ENCODE measurements around the gene ZNF576.
A peak's percentile ranks its signal among the peaks of the same experiment; 100 is the strongest.

Gene ZNF576

DNA sequence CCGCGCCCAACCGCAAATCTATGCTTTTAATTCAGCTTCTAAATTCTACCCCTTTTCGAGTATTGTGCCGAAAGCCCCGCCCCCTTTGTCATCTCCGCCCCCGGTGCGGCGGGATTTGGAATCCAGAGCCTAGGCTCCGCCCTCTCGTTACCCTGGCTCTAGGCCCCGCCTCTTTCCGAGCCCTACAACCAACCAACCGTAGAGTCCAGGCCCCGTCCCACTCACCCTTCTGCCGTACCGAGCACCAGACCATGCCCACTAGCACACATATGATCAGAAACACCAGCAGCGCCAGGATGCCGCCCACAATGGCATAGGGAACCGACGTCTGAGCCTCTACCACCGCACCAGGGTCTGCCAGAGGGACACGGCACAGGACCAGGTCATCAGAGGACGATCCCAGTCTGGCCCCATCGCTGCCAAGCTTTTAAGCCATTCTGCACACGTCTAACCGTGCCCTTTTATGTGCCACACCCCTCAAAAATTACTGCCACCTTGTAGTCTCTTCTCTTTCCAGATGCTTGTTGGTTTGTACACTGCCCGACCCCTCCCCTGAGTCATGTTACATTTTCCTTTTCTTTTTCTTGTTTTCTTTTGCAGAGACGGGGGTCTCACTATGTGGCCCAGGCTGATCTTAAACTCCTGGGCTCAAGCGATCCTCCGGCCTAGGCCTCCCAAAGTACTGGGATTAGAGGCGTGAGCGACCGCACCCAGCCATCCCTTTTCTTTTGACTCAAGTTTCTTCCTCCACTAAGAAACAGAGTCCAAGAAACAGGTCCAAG, 27.7 kb downstream of the ZNF576 start:
- peak; percentile 22 for DNase-seq
- no peak for TF ChIP-seq CTCF (IDR thresholded peaks at IDR 0.05)
- Mint-ChIP-seq H3K9me3 (no peaks in the 10 kb centered on the region), H3K27me3 (ENCODE audit: low read depth, poor library complexity) (no peaks in the 10 kb centered on the region), H3K4me3 (no peak overlapping the region), H3K36me3 (ENCODE audit: low read depth) (peaks cover 45% of the 10 kb centered on the region), H3K4me1 (peaks cover 36% of the 10 kb centered on the region), H3K27ac (no peak overlapping the region)

- DNase-seq: peak; percentile 69
- H3K36me3 Mint-ChIP-seq (ENCODE audit: low read depth): peaks cover 45% of the 10 kb centered on the region
- no peaks in the 10 kb centered on the region for H3K9me3 Mint-ChIP-seq
- TF ChIP-seq CTCF (IDR thresholded peaks at IDR 0.05): peak; percentile 17
- H3K4me1 Mint-ChIP-seq: peaks cover 30% of the 10 kb centered on the region
- no peak overlapping the region for H3K4me3 Mint-ChIP-seq
- no peak overlapping the region for H3K27ac Mint-ChIP-seq
- H3K27me3 Mint-ChIP-seq (ENCODE audit: low read depth, poor library complexity): no peaks in the 10 kb centered on the region
Observed at GRCh38 chr19:43624933-43625332, 28.5 kb downstream of the ZNF576 start.

DNA sequence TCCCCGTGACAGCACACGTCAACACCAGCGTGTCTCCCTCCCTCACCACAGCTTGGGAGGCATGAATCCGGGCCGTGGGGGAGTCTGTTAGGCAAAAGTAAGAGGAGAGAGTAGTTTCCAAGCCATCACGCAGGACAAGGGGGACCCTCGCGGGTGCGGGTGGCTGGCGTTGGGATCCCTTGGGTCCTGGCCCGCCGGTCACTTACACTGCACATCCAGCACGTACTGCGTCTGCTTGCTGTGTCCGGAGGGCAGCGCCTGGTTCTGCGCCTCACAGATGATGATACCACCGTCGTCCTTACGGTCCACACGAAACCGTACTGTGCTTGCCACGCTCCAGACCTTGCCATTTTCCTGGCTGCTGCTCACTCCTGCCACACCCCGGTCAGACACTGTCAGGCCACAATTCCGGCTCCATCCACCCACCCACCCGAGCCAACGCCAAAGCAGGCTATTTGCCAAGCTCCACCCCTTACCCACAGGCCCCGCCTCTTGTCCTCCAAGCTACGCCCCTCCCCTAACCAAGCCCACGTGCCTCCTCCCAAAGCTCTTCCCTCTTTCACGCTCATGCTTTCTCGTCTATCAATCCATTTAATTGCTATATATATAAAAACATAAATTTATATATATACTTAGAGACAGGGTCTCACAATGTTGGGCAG, 29.7 kb downstream of the ZNF576 start:
- no peak overlapping the region for H3K4me3 Mint-ChIP-seq
- H3K4me1 Mint-ChIP-seq: peaks cover 20% of the 10 kb centered on the region
- no peaks in the 10 kb centered on the region for H3K27me3 Mint-ChIP-seq (ENCODE audit: low read depth, poor library complexity)
- H3K36me3 Mint-ChIP-seq (ENCODE audit: low read depth): peaks cover 45% of the 10 kb centered on the region
- TF ChIP-seq CTCF (IDR thresholded peaks at IDR 0.05): no peak
- H3K9me3 Mint-ChIP-seq: no peaks in the 10 kb centered on the region
- DNase-seq: no peak
- H3K27ac Mint-ChIP-seq: no peak overlapping the region

- Mint-ChIP-seq H3K9me3 (no peaks in the 10 kb centered on the region), H3K27ac (peak overlapping the region; percentile 47), H3K4me1 (peaks cover 16% of the 10 kb centered on the region), H3K36me3 (ENCODE audit: low read depth) (peaks cover 40% of the 10 kb centered on the region), H3K27me3 (ENCODE audit: low read depth, poor library complexity) (peaks cover under 1% of the 10 kb centered on the region), H3K4me3 (peak overlapping the region; percentile 23)
- no peak for DNase-seq
- TF ChIP-seq CTCF (IDR thresholded peaks at IDR 0.05): no peak
Observed at GRCh38 chr19:43626838-43627237, 30.4 kb downstream of the ZNF576 start.

DNA sequence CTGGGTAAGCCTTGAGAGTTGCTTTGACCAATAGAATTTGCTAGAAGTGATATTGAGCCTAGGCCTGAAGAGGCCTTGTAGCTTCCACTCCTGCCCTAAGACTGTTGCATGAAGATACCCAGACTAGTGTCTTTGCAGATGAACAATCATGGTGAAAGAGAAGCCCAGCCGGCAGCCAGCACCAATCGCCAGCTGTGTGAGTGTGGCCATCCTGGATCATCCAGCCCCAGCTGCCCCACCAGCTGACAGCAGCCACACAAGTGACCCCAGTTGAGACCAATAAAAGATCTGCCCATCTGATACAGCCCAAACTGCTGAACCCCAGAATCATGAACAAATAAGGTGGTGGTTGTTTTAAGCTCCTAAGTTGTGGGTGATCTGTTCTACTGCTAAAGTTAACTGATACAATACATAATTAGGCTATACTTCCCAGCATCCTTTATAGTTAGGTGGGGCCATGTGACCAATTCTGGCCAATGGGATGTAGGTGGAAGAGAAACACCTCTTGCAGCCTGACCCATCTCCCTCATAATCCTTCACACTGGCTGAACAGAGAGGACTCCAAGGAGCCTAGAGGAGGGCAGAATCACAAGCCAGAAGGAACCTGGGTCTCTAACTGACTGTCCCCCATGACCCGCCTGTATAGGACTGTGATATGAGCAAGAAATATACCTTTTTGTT, 32.4 kb downstream of the ZNF576 start:
- peaks cover 32% of the 10 kb centered on the region for H3K36me3 Mint-ChIP-seq (ENCODE audit: low read depth)
- no peak overlapping the region for H3K4me3 Mint-ChIP-seq
- H3K9me3 Mint-ChIP-seq: no peaks in the 10 kb centered on the region
- H3K4me1 Mint-ChIP-seq: peaks cover 15% of the 10 kb centered on the region
- no peak overlapping the region for H3K27ac Mint-ChIP-seq
- no peak for TF ChIP-seq CTCF (IDR thresholded peaks at IDR 0.05)
- H3K27me3 Mint-ChIP-seq (ENCODE audit: low read depth, poor library complexity): peaks cover 10% of the 10 kb centered on the region
- no peak for DNase-seq
